ENCODE measurements around the gene SLC17A9. TPM values are rescaled to one million over a fixed set of nuclear protein-coding genes. Genes with fewer than 3 reads are reported as not detected.

Gene SLC17A9
- total RNA-seq, 1 donor from 2014 or later = 0.76 TPM

DNA sequence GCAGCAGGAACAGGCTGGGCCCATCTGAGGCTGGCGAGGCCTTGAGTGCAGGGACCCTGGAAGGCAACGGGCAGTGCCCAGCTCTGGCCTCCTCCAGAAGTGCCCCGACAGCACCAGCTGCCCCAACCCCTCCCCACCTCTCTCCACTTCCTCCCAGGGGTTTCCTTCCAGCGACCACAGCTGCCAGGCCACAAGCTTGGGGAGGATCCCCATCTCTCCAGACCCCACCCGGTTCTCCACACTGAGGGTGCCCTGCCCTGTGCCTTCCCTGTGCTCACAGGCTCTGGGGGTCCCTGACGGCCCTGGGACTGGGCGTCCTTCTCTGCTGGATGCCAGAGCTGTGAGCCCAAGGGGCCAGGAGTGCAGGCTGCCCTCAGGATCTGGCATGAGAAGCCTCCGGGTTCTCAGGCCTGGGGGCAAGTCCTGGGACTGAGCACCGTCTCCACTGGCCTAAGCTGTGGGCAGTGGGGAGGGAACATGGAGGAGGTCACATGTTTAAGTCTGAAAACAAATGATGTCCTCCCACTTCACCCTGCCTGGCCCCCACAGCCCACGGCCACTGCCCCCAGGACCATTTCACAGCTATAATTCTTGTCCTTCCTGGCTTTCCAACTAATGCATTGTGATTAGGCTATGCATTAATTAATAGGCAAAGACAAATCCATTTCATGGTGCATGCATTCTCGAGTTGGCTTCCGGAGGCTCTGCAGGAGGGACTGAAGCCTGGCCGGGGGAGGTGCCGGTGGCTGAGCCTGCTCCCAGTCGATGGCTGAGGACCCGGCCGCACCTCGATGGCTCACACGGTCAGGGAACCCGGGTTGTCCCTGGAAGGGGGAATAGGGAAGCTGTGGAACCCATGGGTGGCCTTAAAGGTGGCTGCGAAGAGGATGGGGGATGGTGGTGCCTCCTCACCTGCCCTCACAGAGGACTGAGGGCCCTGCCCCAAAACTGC is 29.9 kb downstream of the SLC17A9 start:
- ATAC-seq = no peak

- no peak for ATAC-seq
These were observed 30.7 kb downstream of the SLC17A9 start for GRCh38 chr20:62983210-62983609.

DNA sequence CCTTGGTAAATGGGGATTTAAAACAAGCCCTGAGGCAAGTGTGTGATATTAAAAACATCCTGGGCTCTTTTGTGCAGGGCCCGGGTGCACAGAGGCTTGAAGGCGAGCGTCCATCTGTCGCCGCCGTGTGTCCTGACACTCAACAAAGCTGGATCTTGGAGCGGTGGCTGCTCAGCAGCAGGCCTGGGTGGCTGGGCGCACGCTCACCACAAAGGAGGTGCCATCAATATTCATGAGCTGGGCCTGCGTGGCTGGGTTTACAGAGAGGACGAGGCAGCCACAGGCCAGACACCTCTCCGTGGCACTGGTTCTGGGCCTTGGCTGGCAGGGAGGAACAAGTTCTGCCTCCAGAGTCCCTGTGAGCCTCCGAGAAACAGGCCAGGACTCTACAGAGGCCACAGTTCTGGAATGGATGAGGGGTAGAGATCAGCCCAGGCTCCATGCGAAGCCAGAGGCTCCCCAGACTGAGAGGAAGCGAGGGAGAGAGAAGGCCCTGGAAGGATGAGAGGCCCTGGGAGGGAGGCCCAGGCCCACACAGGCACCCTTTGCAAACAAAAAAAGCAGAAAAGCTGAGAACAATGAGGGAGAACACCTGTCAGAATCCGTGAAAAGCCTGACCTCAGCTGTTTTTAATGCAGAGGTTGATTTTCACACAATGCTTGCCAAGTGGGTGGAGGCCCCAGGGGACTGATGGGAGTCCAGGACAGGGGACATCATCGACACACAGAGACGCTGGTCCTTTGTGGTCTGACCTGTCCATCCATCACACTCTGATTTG is 32.3 kb downstream of the SLC17A9 start:
- ATAC-seq = no peak

- ATAC-seq = no peak
These were observed 32.9 kb downstream of the SLC17A9 start for GRCh38 chr20:62985444-62985778.

DNA sequence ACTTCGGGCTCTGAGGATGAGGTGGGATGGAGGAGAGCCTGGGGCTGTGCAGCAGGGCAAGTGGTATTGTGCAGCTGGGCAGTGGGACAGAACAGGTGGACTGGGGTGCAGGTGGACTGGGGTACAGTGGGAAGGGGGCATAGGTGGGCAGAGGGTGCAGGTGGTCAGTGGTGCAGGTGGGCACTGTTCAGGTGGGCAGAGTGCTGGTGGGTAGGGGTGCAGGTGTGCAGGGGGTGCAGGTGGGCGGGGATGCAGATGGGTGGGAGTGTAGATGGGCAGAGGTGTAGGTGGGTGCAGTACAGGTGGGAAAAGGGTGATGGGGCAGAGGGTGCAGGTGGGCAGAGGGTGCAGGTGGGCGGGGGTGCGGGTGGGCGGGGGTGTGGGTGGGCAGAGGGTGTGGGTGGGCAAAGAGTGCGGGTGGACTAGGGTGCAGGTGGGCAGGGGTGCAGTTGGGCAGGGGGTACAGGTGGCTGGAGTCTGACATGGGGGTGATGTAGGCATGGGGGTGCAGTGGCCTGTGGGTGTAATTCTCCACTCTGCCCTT is 33.8 kb downstream of the SLC17A9 start:
- no peak for ATAC-seq

DNA sequence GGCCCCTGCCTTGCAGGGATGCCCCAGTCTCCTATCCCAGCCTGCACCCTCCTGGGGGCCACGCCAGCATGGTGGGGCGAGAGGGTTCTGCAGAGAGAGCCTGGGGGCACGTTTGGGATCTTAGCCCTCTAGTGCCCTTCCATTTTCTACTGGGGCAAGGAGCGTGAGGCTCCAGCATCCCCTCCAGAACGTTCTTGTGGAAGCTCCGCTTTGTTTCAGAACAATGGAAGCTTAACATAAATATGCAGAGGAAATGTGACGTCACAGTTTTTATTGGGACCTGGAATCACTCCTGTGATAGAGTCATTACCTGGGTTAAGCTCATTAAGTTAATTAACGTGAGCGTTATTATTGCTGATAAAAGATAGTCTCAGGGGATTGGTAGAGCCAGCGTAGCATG is 34.6 kb downstream of the SLC17A9 start:
- no peak for ATAC-seq

- ATAC-seq = no peak
These were observed 36.7 kb downstream of the SLC17A9 start for GRCh38 chr20:62989201-62989601.

DNA sequence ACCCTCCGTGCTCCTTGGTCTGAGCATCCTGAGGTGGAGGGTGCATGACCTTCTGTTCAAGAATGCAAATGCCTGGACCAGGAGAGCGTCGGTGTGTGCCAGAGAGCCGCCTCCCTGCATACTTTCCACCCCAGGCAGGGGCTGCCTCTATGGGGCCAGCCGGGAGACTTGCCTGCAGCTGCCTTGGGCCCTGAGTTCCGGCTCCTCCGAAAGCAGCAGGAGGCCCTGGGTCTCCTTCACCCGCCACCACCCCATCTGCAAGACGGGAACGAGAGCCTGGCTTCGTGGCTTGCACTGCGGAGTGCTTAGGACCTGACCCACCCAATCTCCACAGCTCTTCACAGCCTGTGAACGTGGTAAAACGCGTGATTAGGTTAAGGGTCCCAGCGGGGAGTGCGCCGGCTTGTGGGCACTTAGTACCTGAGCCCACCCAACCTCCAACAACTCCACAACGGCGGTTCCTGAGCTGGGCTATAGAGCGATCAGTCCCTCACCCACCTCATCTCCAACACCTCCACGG is 37.9 kb downstream of the SLC17A9 start:
- no peak for ATAC-seq

DNA sequence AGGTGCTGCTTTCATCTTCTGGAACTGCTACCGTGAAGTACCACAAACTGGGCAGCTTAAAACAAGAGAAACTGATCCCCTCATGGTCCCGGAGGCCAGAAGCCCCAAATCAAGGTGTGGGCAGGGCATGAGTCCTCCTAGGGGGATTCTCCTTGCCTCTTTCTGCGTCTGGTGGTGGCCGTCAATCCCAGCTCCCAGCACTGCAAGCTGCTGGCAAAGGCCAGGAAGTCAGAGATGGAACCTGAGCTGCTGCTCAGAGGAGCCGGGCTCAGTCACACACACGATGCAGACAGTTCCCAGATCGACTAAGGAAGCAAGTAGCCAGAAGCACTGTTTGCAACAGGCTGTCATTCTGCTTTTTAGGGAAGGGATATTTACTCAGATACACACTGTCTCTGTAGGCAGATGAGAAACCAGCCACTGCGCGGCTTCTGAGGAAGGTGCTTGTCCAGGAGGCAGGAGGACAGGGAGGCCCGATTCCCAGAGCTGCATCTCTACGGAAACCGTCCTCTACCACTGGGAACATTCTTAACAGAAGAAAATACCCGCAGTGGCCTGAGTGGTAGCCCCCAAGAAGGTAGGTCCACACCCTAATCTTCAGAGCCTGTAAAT is 38.8 kb downstream of the SLC17A9 start:
- ATAC-seq = no peak

- ATAC-seq = no peak
These were observed 39.4 kb downstream of the SLC17A9 start for GRCh38 chr20:62991863-62992262.

DNA sequence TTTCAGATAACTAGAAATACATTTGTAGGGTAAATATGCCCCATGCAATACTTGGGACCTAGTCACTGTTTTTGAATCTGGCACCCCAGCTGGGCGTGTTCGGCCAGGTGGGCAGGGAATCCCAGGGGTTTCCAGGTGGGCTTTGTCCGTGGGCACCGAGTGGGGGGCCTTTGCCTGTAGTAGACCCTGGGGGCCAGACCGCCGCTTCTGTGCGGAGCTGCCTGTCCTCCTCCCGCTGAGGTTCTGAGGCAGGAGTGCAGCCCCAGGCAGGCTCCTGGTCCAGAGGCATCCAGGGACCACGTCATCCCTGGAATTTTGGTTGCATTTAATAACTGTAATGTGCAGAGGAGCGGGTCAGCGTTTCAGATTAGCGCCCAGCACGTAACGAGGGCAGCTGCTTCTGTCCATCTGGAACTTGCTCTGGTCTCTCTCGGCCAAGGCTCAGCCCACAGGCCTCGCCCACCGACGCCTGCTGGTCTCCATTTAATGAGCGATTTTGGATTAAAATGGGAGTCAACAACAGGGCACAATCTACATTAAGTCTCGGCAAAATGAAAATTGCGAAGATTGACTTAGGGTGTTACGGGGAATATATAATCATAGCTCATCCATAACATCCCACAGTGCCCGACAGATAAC is 41.5 kb downstream of the SLC17A9 start:
- ATAC-seq = no peak

DNA sequence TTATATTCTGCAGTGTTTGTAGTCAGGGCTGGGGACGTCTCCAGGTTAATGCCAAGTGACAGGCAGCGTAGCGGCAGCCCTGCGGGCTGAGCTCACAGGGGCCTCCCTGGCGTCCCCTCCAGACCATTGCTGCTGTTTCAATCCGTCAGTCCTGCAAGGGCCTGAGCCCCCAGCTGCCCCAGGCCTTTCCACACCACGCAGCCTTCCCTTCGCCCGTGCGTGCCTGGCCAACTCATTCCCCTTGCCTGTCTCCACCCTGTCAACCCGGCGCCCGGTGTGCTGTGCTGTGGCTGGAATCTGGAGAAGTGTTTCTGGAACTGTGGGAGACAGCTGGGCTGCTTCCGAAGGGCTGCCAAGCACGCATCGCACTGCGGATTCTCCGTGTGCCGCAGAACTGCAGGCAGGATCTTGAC is 42.4 kb downstream of the SLC17A9 start:
- no peak for ATAC-seq

DNA sequence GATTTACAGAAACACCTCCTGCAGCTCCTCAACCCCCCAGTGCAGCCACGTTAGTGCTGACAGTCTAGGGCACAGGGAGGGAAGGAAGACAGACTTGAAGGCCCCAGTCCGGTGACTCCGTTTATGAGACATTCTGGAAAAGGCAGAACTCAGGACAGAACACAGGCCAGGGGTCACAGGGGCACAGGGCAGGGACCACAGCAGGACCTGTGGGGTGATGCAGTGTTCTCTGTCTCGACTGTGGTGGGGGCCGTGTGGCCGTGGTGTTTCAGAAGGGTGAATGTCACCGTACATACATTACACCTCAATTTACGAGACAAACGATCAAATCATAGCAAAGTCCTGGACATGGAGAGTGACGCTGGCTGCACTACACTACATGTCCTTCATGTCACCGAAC is 43.0 kb downstream of the SLC17A9 start:
- ATAC-seq = no peak

DNA sequence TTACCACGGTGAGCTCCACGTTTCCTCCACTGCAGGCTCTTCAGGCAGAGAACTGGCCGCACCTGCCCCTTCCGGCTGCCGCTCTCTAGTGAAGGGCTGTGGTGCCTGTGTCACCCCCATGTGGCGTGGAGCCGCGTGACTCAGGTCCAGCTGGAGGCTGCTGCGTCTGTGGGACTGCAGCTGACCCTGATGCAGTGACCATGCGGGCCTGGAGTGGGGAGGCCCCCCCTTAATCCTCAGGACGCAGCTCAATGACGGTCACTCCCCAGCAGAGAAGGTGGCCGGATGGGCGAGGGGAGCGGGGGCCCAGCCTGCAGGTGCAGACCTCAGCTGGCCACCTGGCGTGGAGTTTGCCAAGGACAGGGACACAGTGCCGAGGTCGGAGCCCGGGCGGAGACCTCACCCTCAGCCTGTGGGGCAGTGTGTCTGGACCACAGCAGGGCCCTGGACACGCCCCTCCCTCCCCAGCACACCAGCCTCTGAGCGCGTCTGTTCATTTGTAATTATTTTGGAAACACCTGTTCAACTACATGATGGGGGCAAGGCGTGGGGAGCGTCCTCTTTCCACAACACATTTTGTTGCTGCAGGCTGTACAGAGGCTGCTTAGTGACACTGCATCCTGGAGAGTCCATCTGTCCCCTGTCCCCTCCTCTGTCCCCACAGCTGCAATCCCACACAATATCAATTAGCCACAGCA is 43.5 kb downstream of the SLC17A9 start:
- no peak for ATAC-seq

- ATAC-seq = no peak
These were observed 44.1 kb downstream of the SLC17A9 start for GRCh38 chr20:62996596-62996982.

GRCh38 chr20:62997417-62998035 is 45.0 kb downstream of the SLC17A9 start:
- ATAC-seq = no peak

GRCh38 chr20:62998449-62998848 is 45.9 kb downstream of the SLC17A9 start:
- ATAC-seq = no peak

- ATAC-seq = no peak
These were observed 47.1 kb downstream of the SLC17A9 start for GRCh38 chr20:62999580-62999979.

GRCh38 chr20:63000036-63000435 is 47.5 kb downstream of the SLC17A9 start:
- ATAC-seq = no peak

GRCh38 chr20:63000958-63001357 is 48.4 kb downstream of the SLC17A9 start:
- no peak for ATAC-seq

GRCh38 chr20:63002511-63002910 is 50.0 kb downstream of the SLC17A9 start:
- no peak for ATAC-seq
